GM18526 (cell line): ENCODE data around the gene RASL12.

ENCODE experiments used
- POLR2A ChIP-seq: IDR thresholded peaks from 3 replicates; pipeline ENCODE4 v1.6.1; 2011; ENCODE audit not compliant: insufficient read length; ENCODE audit errors: extremely low read depth

The RASL12 gene

GRCh38 chr15:65029736-65030208 is 38.0 kb downstream of the RASL12 start:
- TF ChIP-seq POLR2A = no peak

GRCh38 chr15:65028921-65029735 is 38.7 kb downstream of the RASL12 start, which contains the start of gene MTFMT:
Gene MTFMT (minus strand): TSS chr15:65029639. CDS start chr15:65029613, 26 bp downstream.
- TF ChIP-seq POLR2A = peak; percentile 93

GRCh38 chr15:65028338-65028737 is 39.5 kb downstream of the RASL12 start:
- TF ChIP-seq POLR2A = no peak

GRCh38 chr15:65027593-65027992 is 40.2 kb downstream of the RASL12 start:
- no peak for TF ChIP-seq POLR2A

- no peak for TF ChIP-seq POLR2A
Observed at GRCh38 chr15:65026756-65027155, 41.0 kb downstream of the RASL12 start.

- TF ChIP-seq POLR2A = no peak
Observed at GRCh38 chr15:65021488-65021887, 46.3 kb downstream of the RASL12 start.

GRCh38 chr15:65020419-65020818 is 47.4 kb downstream of the RASL12 start:
- TF ChIP-seq POLR2A = no peak

- no peak for TF ChIP-seq POLR2A
Observed at GRCh38 chr15:65008983-65009382, 58.8 kb downstream of the RASL12 start.

- no peak for TF ChIP-seq POLR2A
Observed at GRCh38 chr15:65006876-65007275, 60.9 kb downstream of the RASL12 start.

GRCh38 chr15:65004993-65005392 is 62.8 kb downstream of the RASL12 start:
- no peak for TF ChIP-seq POLR2A
